Stimulated activated CD4-positive, alpha-beta T cell treated with anti-CD3 and anti-CD28 coated beads, Interleukin-15, amount 100 ng/mL, for 24 hours (primary cell): ENCODE measurements around the gene SRF.

Source experiments
- DNase-seq: peaks from one replicate; pipeline ENCODE4 v3.0.0-alpha.2; 2020

The SRF gene

GRCh38 chr6:43184268-43184985 is 13.4 kb downstream of the SRF start:
- no peak for DNase-seq

GRCh38 chr6:43185391-43185985 is 14.4 kb downstream of the SRF start:
- no peak for DNase-seq

GRCh38 chr6:43186019-43186418 is 14.9 kb downstream of the SRF start:
- no peak for DNase-seq

GRCh38 chr6:43186706-43187105 is 15.6 kb downstream of the SRF start:
- DNase-seq: no peak

- no peak for DNase-seq
Measured at GRCh38 chr6:43187821-43188220, 16.8 kb downstream of the SRF start.

GRCh38 chr6:43188426-43188825 is 17.4 kb downstream of the SRF start:
- no peak for DNase-seq

- no peak for DNase-seq
Measured at GRCh38 chr6:43189776-43190304, 18.8 kb downstream of the SRF start.

- no peak for DNase-seq
Measured at GRCh38 chr6:43192911-43193310, 21.8 kb downstream of the SRF start.

GRCh38 chr6:43193929-43194328 is 22.9 kb downstream of the SRF start:
- DNase-seq: no peak

- no peak for DNase-seq
Measured at GRCh38 chr6:43196337-43196736, 25.3 kb downstream of the SRF start.

- no peak for DNase-seq
Measured at GRCh38 chr6:43199912-43200311, 28.8 kb downstream of the SRF start.

- DNase-seq: no peak
Measured at GRCh38 chr6:43200541-43200940, 29.5 kb downstream of the SRF start.

- DNase-seq: no peak
Measured at GRCh38 chr6:43202451-43202850, 31.4 kb downstream of the SRF start.

GRCh38 chr6:43203029-43203717 is 32.1 kb downstream of the SRF start:
- no peak for DNase-seq

GRCh38 chr6:43203718-43204095 is 32.6 kb downstream of the SRF start:
- no peak for DNase-seq

GRCh38 chr6:43204271-43205105 is 33.4 kb downstream of the SRF start:
- no peak for DNase-seq

GRCh38 chr6:43205849-43206248 is 34.8 kb downstream of the SRF start:
- no peak for DNase-seq

- no peak for DNase-seq
Measured at GRCh38 chr6:43207286-43207685, 36.2 kb downstream of the SRF start.

- DNase-seq: no peak
Measured at GRCh38 chr6:43211955-43212354, 40.9 kb downstream of the SRF start.

- no peak for DNase-seq
Measured at GRCh38 chr6:43213431-43213830, 42.4 kb downstream of the SRF start.

GRCh38 chr6:43215066-43215465 is 44.0 kb downstream of the SRF start:
- no peak for DNase-seq

- DNase-seq: no peak
Measured at GRCh38 chr6:43216200-43216599, 45.1 kb downstream of the SRF start.

GRCh38 chr6:43217351-43217750 is 46.3 kb downstream of the SRF start:
- DNase-seq: no peak
